ENCODE measurements around the gene PPP1R10.

PPP1R10 gene

GRCh38 chr6:30598912-30599624 lies 18.0 kb downstream of the PPP1R10 start:
- no peak for DNase-seq (ENCODE audit: low spot score)

- DNase-seq (ENCODE audit: low spot score): peak; percentile 78
These were observed 19.5 kb downstream of the PPP1R10 start for GRCh38 chr6:30597315-30598144.

GRCh38 chr6:30592287-30592686 lies 24.8 kb downstream of the PPP1R10 start:
- no peak for DNase-seq (ENCODE audit: low spot score)

- no peak for DNase-seq (ENCODE audit: low spot score)
These were observed 26.0 kb downstream of the PPP1R10 start for GRCh38 chr6:30591008-30591407.

GRCh38 chr6:30590509-30590908 lies 26.5 kb downstream of the PPP1R10 start:
- no peak for DNase-seq (ENCODE audit: low spot score)

GRCh38 chr6:30589754-30590358 lies 27.2 kb downstream of the PPP1R10 start:
- DNase-seq (ENCODE audit: low spot score): no peak

GRCh38 chr6:30583921-30584320 lies 33.1 kb downstream of the PPP1R10 start:
- DNase-seq (ENCODE audit: low spot score): no peak

- no peak for DNase-seq (ENCODE audit: low spot score)
These were observed 39.0 kb downstream of the PPP1R10 start for GRCh38 chr6:30578051-30578450.

GRCh38 chr6:30573113-30573512 lies 43.9 kb downstream of the PPP1R10 start:
- no peak for DNase-seq (ENCODE audit: low spot score)

GRCh38 chr6:30572148-30572547 lies 44.9 kb downstream of the PPP1R10 start:
- no peak for DNase-seq (ENCODE audit: low spot score)

- no peak for DNase-seq (ENCODE audit: low spot score)
These were observed 45.3 kb downstream of the PPP1R10 start for GRCh38 chr6:30571762-30572082.

- DNase-seq (ENCODE audit: low spot score): peak; percentile 100
These were observed 45.8 kb downstream of the PPP1R10 start, which contains the start of gene ABCF1 for GRCh38 chr6:30571075-30571761. Gene ABCF1 (plus strand): TSS chr6:30571442. CDS start chr6:30571488, 46 bp downstream.

- DNase-seq (ENCODE audit: low spot score): no peak
These were observed 46.3 kb downstream of the PPP1R10 start for GRCh38 chr6:30570740-30571074.

GRCh38 chr6:30570263-30570662 lies 46.8 kb downstream of the PPP1R10 start:
- no peak for DNase-seq (ENCODE audit: low spot score)

- no peak for DNase-seq (ENCODE audit: low spot score)
These were observed 48.8 kb downstream of the PPP1R10 start for GRCh38 chr6:30568245-30568644.

- DNase-seq (ENCODE audit: low spot score): no peak
These were observed 51.3 kb downstream of the PPP1R10 start for GRCh38 chr6:30565772-30566171.

GRCh38 chr6:30564114-30564513 lies 52.9 kb downstream of the PPP1R10 start:
- no peak for DNase-seq (ENCODE audit: low spot score)

- DNase-seq (ENCODE audit: low spot score): no peak
These were observed 54.3 kb downstream of the PPP1R10 start for GRCh38 chr6:30562470-30563425.

GRCh38 chr6:30560930-30561329 lies 56.1 kb downstream of the PPP1R10 start:
- no peak for DNase-seq (ENCODE audit: low spot score)

- no peak for DNase-seq (ENCODE audit: low spot score)
These were observed 59.4 kb downstream of the PPP1R10 start for GRCh38 chr6:30557683-30557981.

GRCh38 chr6:30556906-30557682 lies 59.9 kb downstream of the PPP1R10 start, which contains the start of gene PRR3:
Gene PRR3 (plus strand): TSS chr6:30557295. CDS start chr6:30557345, 50 bp downstream.
- peak; percentile 92 for DNase-seq (ENCODE audit: low spot score)

All from left forelimb (tissue), 1 donor.